HL-60 (cell line): ENCODE measurements around the gene TPST2.

Source experiments
- DNase-seq, 2 experiments: peaks; one replicate each; pipeline ENCODE4 v3.0.0-alpha.2; 2010 to 2020; ENCODE audit warnings: low read depth in 1 of 2, low spot score in 1 of 2
- H3K27ac ChIP-seq: fragments of 250-450 bp; sonication (Bioruptor Pico); replicated peaks from 2 replicates; pipeline ENCODE4 v1.5.1; 2020; ENCODE audit warnings: mild to moderate bottlenecking, moderate library complexity
- H3K27me3 ChIP-seq: fragments of 250-450 bp; sonication (Bioruptor Pico); 2 replicates; pipeline ENCODE4 v1.5.1; 2021; ENCODE audit warnings: mild to moderate bottlenecking, moderate library complexity; ENCODE audit not compliant: insufficient read depth, poor library complexity, severe bottlenecking
- H3K4me3 ChIP-seq: replicated peaks from 2 replicates; pipeline ENCODE4 v1.5.1; 2011; ENCODE audit warnings: mild to moderate bottlenecking, control low read depth, low read length; ENCODE audit not compliant: insufficient read depth
- GABPA ChIP-seq: IDR thresholded peaks from 2 replicates; pipeline ENCODE4 v1.6.1; 2012; ENCODE audit warnings: low read depth
- POLR2AphosphoS5 ChIP-seq: IDR thresholded peaks from 2 replicates; pipeline ENCODE4 v1.6.1; 2012; ENCODE audit warnings: low read depth
- SPI1 ChIP-seq: IDR thresholded peaks from 2 replicates; pipeline ENCODE4 v1.6.1; 2012; ENCODE audit warnings: low read depth, mild to moderate bottlenecking, borderline replicate concordance
- TF ChIP-seq, protein P1 (sequence below): IDR thresholded peaks from one replicate; pipeline ENCODE4 v1.5.1; 2011; ENCODE audit warnings: low read length, control low read depth, inconsistent platforms; ENCODE audit not compliant: insufficient read depth
- TF ChIP-seq, protein P2 (sequence below): IDR thresholded peaks from 2 replicates; pipeline ENCODE4 v1.6.1; 2012; ENCODE audit warnings: low read depth; ENCODE audit not compliant: insufficient replicate concordance

Gene TPST2

DNA sequence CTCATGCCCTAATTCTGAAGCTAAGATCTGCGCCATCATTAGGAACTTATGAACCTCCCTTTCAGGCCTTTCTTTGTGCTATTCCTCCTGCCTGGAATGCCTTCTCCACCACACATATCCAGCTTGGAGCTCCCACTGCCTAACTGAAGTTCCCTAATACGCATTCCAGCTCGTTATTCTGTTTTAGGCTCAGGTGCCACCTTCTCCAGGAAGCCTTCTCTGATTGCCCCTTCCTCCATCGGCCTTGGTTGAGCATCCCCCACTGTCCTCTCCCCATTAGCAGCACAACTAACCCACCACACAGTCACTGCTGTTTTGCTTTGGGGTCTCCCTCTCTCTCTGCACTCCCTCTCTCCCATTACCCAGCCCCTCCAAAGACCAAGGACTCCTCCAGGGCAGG, 22.7 kb upstream of the TPST2 start:
- no peak for TF ChIP-seq SPI1
- TF ChIP-seq, protein P1, sequence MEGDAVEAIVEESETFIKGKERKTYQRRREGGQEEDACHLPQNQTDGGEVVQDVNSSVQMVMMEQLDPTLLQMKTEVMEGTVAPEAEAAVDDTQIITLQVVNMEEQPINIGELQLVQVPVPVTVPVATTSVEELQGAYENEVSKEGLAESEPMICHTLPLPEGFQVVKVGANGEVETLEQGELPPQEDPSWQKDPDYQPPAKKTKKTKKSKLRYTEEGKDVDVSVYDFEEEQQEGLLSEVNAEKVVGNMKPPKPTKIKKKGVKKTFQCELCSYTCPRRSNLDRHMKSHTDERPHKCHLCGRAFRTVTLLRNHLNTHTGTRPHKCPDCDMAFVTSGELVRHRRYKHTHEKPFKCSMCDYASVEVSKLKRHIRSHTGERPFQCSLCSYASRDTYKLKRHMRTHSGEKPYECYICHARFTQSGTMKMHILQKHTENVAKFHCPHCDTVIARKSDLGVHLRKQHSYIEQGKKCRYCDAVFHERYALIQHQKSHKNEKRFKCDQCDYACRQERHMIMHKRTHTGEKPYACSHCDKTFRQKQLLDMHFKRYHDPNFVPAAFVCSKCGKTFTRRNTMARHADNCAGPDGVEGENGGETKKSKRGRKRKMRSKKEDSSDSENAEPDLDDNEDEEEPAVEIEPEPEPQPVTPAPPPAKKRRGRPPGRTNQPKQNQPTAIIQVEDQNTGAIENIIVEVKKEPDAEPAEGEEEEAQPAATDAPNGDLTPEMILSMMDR: no peak
- TF ChIP-seq POLR2AphosphoS5: no peak
- TF ChIP-seq, protein P2, sequence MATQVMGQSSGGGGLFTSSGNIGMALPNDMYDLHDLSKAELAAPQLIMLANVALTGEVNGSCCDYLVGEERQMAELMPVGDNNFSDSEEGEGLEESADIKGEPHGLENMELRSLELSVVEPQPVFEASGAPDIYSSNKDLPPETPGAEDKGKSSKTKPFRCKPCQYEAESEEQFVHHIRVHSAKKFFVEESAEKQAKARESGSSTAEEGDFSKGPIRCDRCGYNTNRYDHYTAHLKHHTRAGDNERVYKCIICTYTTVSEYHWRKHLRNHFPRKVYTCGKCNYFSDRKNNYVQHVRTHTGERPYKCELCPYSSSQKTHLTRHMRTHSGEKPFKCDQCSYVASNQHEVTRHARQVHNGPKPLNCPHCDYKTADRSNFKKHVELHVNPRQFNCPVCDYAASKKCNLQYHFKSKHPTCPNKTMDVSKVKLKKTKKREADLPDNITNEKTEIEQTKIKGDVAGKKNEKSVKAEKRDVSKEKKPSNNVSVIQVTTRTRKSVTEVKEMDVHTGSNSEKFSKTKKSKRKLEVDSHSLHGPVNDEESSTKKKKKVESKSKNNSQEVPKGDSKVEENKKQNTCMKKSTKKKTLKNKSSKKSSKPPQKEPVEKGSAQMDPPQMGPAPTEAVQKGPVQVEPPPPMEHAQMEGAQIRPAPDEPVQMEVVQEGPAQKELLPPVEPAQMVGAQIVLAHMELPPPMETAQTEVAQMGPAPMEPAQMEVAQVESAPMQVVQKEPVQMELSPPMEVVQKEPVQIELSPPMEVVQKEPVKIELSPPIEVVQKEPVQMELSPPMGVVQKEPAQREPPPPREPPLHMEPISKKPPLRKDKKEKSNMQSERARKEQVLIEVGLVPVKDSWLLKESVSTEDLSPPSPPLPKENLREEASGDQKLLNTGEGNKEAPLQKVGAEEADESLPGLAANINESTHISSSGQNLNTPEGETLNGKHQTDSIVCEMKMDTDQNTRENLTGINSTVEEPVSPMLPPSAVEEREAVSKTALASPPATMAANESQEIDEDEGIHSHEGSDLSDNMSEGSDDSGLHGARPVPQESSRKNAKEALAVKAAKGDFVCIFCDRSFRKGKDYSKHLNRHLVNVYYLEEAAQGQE: no peak
- no peak for TF ChIP-seq GABPA
- H3K27me3 ChIP-seq: no peaks in the 10 kb centered on the region
- no peak overlapping the region for H3K4me3 ChIP-seq
- DNase-seq: no peak
- no peak overlapping the region for H3K27ac ChIP-seq

DNA sequence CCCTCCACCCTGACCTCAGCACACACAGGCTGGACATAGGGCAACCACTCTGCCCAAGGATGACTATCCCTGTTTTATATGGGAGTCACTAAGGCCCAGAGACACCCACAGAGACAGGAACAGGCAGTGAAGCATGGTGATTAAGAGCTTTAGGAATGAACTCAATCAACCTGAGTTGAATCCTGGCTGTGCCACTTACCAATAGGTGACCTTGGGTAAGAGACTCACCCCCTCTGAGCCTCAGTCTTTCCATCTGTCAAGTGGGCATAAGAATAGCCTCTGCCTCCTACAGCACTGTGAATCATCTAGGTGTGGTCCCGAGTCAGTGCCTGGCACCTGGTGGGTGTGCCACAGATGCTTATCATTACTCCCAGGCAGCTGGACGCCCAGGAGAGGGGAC, 21.1 kb upstream of the TPST2 start:
- Histone ChIP-seq H3K27me3 (no peaks in the 10 kb centered on the region), H3K27ac (no peak overlapping the region), H3K4me3 (no peak overlapping the region)
- no peak for DNase-seq
- TF ChIP-seq, protein P1: no peak
- no peak for TF ChIP-seq GABPA
- TF ChIP-seq, protein P2: no peak
- TF ChIP-seq POLR2AphosphoS5: no peak
- no peak for TF ChIP-seq SPI1

DNA sequence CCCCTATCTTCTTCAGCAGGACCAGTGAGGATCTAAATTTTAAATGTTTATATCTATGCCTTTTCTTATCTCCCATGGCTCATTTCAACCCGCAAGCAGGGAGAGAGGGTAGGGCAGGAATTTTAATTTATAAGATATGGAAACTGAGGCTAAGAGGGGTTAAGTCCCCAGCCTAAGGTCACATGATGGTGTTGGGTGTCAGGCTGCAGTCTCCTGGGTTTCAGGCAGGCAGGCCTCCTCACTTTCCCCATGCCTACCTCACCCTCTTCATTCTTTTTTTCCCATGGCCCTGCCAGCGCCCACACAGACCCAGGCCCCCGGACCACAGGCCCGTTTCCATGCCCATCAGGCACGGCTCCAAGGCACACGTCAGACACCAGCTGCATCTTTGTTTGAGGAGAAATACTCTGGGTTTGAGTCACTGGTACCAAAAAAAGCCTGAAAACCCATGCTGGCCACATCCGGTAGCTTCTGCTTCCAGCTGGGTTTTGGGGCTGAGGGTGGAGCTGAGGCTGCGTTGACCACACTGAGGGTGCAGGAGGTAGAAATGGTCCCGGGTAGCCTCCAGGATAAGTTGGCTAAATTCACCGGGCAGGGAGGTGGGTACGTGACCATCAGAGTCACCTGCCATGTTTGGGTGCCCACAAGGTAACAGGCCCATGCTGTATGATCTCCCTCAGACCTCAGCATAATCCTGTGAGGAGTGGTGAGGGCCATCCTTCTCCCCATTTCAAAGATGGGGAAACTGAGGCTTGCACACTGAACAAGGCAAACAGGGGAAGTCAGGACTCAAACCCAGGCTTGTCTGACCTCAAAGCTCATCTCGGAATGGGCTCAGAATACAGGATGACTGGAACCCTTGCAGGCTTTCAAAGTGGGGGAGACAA, 20.4 kb upstream of the TPST2 start:
- no peak overlapping the region for H3K4me3 ChIP-seq
- H3K27me3 ChIP-seq: no peaks in the 10 kb centered on the region
- H3K27ac ChIP-seq: no peak overlapping the region
- no peak for DNase-seq
- TF ChIP-seq SPI1 (no peak), GABPA (no peak), POLR2AphosphoS5 (no peak)
- TF ChIP-seq, protein P2: no peak
- TF ChIP-seq, protein P1: no peak
